HEK293 (cell line): Measurements from ENCODE around the gene LRRC37A.
"Not testable (repeated sequence)": the region's sequence is repeated elsewhere in the genome, so short reads cannot be mapped to it uniquely, and the experiment has no call there.

ENCODE experiments used
- TCF7L2 ChIP-seq: IDR thresholded peaks from 2 replicates; pipeline ENCODE4 v1.6.1; 2011; ENCODE audit warnings: low read depth, mild to moderate bottlenecking, inconsistent platforms, low read length, moderate library complexity, borderline replicate concordance
- ZNF23 ChIP-seq: fragments of 450-650 bp; formaldehyde crosslinking; IDR thresholded peaks from 2 replicates; pipeline ENCODE4 v1.5.1; 2016; ENCODE audit warnings: missing biosample characterization, missing genetic modification characterization, borderline replicate concordance
- ZNF654 ChIP-seq: fragments of 450-650 bp; formaldehyde crosslinking; IDR thresholded peaks from 2 replicates; pipeline ENCODE4 v1.5.1; 2016; ENCODE audit warnings: low read depth, missing biosample characterization, missing genetic modification characterization

GRCh38 chr17:46276728-46277479, 18.0 kb upstream of the LRRC37A start:
- not testable (repeated sequence) for TF ChIP-seq TCF7L2; ZNF23; ZNF654 (tag by site-specific recombination)
